Gastrocnemius medialis (tissue), 4 donors: Measurements from ENCODE around the gene MOGAT1. TPM values are rescaled to one million over a fixed set of nuclear protein-coding genes. Genes with fewer than 3 reads are reported as not detected.
"Not testable (repeated sequence)": the region's sequence is repeated elsewhere in the genome, so short reads cannot be mapped to it uniquely, and the experiment has no call there.

ENCODE experiments used
- ATAC-seq, 2 donors: fragments of 150-250 bp; one replicate each; pipeline ENCODE4 v1.9.1; 2016
- DNase-seq, 2 donors: peaks; one replicate each; pipeline ENCODE4 v3.0.0-alpha.2; 2019
- H3K27ac ChIP-seq, 4 donors: fragments of 200-600 bp; sonication (generic); 1 replicate in 1 of 4; 2 replicates in 3 of 4; pipeline ENCODE4 v1.5.1; 2016 to 2018; ENCODE audit warnings: mild to moderate bottlenecking in 2 of 4, moderate library complexity in 1 of 4
- H3K27me3 ChIP-seq, 3 donors: fragments of 200-600 bp; sonication (generic) in 2 of 3; 1 replicate in 1 of 3; 2 replicates in 2 of 3; pipeline versions ENCODE4 v1.5.1 to v1.6.0; 2016 to 2019; ENCODE audit warnings: mild to moderate bottlenecking in 1 of 3, moderate library complexity in 1 of 3
- H3K36me3 ChIP-seq, 2 donors: fragments of 200-600 bp; sonication (generic) in 1 of 2; one replicate each; pipeline ENCODE4 v1.5.1; 2017 to 2018
- H3K4me1 ChIP-seq, 2 donors: fragments of 200-600 bp; sonication (generic) in 1 of 2; one replicate each; pipeline ENCODE4 v1.5.1; 2016 to 2017; ENCODE audit warnings: mild to moderate bottlenecking in 2 of 2
- H3K4me3 ChIP-seq, 4 donors: fragments of 200-600 bp; sonication (generic) in 3 of 4; 1 replicate in 1 of 4; 2 replicates in 3 of 4; pipeline ENCODE4 v1.5.1; 2016 to 2019; ENCODE audit warnings: mild to moderate bottlenecking in 2 of 4
- H3K9me3 ChIP-seq, 3 donors: fragments of 200-600 bp; sonication (generic) in 2 of 3; 1 replicate in 1 of 3; 2 replicates in 2 of 3; pipeline ENCODE4 v1.5.1; 2016 to 2019
- POLR2A ChIP-seq, 2 donors: fragments of 450-650 bp; IDR thresholded peaks; one replicate each; pipeline ENCODE4 v1.6.1; 2017; ENCODE audit warnings: antibody characterized with exemption in 2 of 2, mild to moderate bottlenecking in 2 of 2, moderate library complexity in 2 of 2
- in situ Hi-C, 4 donors: fragments of 200-750 bp; cut with MboI; loops; one replicate each; pipeline versions ENCODE4 v1.15.0 to v1.8.0; 2017; ENCODE audit warnings: low sequenced_read_pairs in 4 of 4
- intact Hi-C: fragments of 100-400 bp; cut with DNase I; formaldehyde crosslinking; loops from one replicate; pipeline ENCODE4 v1.15.1; 2023; ENCODE audit warnings: low total_unique reads
- total RNA-seq, 4 donors: library from RNA; depleted of rRNA; stranded (reverse); fragments of >200 nt; gene quantifications; one replicate each; pipeline versions ENCODE4 v1.1.0 to v1.2.3, GENCODE V29; 2016
- TF ChIP-seq, protein P1 (sequence below), 5 experiments: fragments of 450-650 bp in 3 of 5; fragments of 200-600 bp in 2 of 5; sonication (generic) in 2 of 5; IDR thresholded peaks in 4 of 5; conservative IDR thresholded peaks in 1 of 5; 1 replicate in 4 of 5; 2 replicates in 1 of 5; pipeline ENCODE4 v1.5.1; 2016 to 2019; ENCODE audit warnings: antibody characterized with exemption in 5 of 5, mild to moderate bottlenecking in 3 of 5, moderate library complexity in 3 of 5

MOGAT1 gene
- total RNA-seq, 4 donors from 2014 or later = not detected

DNA sequence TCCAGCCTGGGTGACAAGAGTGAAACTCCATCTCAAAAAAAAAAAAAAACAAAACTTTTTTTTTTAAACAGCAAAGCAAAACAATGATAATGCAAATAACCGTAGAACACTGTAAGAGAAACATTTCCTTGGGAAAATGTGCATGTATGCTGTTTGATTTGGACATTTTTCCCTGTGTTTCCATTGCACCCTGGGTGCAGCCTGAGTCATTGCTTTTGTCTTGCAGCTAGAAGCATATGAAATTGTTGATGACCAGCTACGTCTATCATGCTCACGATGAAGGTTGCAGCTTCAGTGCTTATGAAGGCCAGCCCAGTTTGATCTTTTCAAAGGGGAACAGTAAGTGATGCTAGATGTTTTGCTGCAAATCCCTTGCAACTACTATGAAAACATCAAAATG lies 41.5 kb downstream of the MOGAT1 start:
- no peak for DNase-seq
- TF ChIP-seq, protein P1, sequence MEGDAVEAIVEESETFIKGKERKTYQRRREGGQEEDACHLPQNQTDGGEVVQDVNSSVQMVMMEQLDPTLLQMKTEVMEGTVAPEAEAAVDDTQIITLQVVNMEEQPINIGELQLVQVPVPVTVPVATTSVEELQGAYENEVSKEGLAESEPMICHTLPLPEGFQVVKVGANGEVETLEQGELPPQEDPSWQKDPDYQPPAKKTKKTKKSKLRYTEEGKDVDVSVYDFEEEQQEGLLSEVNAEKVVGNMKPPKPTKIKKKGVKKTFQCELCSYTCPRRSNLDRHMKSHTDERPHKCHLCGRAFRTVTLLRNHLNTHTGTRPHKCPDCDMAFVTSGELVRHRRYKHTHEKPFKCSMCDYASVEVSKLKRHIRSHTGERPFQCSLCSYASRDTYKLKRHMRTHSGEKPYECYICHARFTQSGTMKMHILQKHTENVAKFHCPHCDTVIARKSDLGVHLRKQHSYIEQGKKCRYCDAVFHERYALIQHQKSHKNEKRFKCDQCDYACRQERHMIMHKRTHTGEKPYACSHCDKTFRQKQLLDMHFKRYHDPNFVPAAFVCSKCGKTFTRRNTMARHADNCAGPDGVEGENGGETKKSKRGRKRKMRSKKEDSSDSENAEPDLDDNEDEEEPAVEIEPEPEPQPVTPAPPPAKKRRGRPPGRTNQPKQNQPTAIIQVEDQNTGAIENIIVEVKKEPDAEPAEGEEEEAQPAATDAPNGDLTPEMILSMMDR (IDR thresholded peaks at IDR 0.05 in 4 of 5, conservative IDR thresholded peaks at IDR 0.05 in 1 of 5) = no peak
- TF ChIP-seq POLR2A (IDR thresholded peaks at IDR 0.05) = no peak
- no peaks in the 10 kb centered on the region for H3K27me3 ChIP-seq
- peak overlapping the region in 2 of 4 donors; percentile 62 to 82 for H3K27ac ChIP-seq
- no peaks in the 10 kb centered on the region for H3K9me3 ChIP-seq
- intact Hi-C loops = no loop called here
- in situ Hi-C loops = no loop called here
- H3K4me3 ChIP-seq = no peak overlapping the region
- no peak for ATAC-seq
- H3K4me1 ChIP-seq = peaks cover 30 to 37% of the 10 kb centered on the region in 2 donors
- H3K36me3 ChIP-seq = no peaks in the 10 kb centered on the region

DNA sequence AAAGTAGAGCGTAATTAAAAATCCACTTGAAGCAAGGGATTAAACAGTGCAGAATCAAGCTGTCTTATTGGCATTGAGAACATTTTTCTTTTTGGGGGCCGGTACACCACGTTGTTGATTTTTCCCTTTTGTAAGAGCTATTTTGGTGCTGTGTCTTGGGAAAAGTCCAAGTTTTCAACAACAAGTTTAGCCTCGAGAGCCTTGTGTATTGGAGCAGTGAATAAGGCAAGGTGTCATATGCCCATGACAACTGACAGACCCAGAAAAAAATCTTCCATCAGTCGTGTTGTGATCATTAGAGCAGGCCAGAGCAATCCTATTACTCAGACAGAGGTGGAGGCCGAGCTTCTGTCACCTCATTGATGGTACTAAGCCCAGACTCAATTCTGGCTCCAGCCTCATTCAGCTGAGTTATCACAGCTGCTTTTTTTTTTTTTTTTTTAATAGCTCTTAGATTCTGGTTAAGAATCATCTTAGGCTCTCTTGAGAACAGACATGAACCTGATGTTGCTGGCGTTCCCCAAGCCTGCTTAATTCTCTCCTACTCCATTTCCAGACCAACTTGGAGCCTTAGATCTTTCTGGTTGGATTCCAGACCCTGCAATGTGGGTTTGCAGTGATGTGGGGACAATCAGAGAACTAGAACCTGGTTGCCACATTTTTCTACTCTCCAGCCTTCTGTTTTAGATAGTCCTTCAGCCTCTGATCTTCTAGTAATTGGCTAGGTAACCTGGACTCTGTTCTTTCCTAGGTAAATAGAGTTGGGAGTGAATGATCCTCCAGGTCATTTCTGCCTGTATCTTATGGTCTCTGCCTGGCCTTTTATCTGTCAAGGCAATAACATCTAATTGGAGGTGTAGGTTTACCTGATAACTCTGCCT lies 43.1 kb downstream of the MOGAT1 start:
- Histone ChIP-seq H3K27ac (peak overlapping the region; percentile 62 to 82 (median 74)), H3K9me3 (no peaks in the 10 kb centered on the region), H3K27me3 (no peaks in the 10 kb centered on the region), H3K4me1 (peaks cover 20 to 23% of the 10 kb centered on the region in 2 donors), H3K4me3 (no peak overlapping the region), H3K36me3 (no peaks in the 10 kb centered on the region)
- intact Hi-C loops = no loop called here
- ATAC-seq = peak; percentile 74 to 94
- DNase-seq = peak; percentile 25 to 28
- TF ChIP-seq, protein P1 (IDR thresholded peaks at IDR 0.05 in 4 of 5, conservative IDR thresholded peaks at IDR 0.05 in 1 of 5) = no peak
- TF ChIP-seq POLR2A (IDR thresholded peaks at IDR 0.05) = no peak
- in situ Hi-C loops = no loop called here

DNA sequence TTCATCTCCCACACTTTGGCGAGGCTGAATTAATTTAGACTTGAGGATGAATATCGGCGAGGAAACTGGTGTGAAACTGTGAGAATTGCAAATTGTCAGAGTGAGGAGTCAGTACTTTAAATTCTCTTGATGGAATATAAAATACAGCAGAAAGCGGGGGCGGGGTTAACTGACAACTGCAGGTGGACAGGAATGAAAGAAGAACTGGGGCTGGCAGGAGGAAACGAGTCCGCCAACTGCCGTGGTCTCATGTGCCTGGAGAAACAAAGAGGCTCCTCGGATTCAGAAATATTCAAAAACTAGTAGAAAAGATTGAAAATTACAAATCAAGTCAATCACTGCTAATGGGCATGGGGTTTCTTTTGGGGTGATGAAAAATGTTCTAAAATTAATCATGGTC lies 44.3 kb downstream of the MOGAT1 start:
- TF ChIP-seq, protein P1 (IDR thresholded peaks at IDR 0.05 in 4 of 5, conservative IDR thresholded peaks at IDR 0.05 in 1 of 5) = no peak
- no peak for TF ChIP-seq POLR2A (IDR thresholded peaks at IDR 0.05)
- peak overlapping the region; percentile 62 to 82 (median 74) for H3K27ac ChIP-seq
- no peaks in the 10 kb centered on the region for H3K36me3 ChIP-seq
- DNase-seq (peak; percentile 10 to 33), ATAC-seq (peak in 1 of 2 donors; percentile 47)
- in situ Hi-C loops = no loop called here
- no peaks in the 10 kb centered on the region for H3K27me3 ChIP-seq
- peaks cover 20 to 22% of the 10 kb centered on the region in 2 donors for H3K4me1 ChIP-seq
- intact Hi-C loops = no loop called here
- H3K9me3 ChIP-seq = no peaks in the 10 kb centered on the region
- peak overlapping the region in 2 of 4 donors; percentile 1 to 39 for H3K4me3 ChIP-seq

DNA sequence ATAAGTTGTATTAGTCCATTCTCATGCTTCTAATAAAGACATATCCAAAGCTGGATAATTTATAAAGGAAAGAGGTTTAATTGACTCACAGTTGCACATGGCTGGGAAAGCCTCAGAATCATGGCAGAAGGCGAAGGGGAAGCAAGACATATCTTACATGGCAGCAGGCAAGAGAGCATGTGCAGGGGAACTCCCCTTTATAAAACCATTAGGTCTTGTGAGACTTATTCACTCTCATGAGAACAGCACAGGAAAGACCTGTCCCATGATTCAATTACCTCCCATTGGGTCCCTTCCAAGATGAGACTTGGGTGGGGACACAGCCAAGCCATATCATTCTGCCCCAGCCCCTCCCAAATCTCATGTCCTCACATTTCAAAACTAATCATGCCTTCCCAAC lies 48.3 kb downstream of the MOGAT1 start:
- in situ Hi-C loops, DNase-seq, ATAC-seq, H3K9me3 ChIP-seq, H3K27me3 ChIP-seq, H3K36me3 ChIP-seq, intact Hi-C loops, H3K4me3 ChIP-seq, H3K27ac ChIP-seq: not testable (repeated sequence)
- H3K4me1 ChIP-seq = peaks cover 8 to 12% of the 10 kb centered on the region in 2 donors

DNA sequence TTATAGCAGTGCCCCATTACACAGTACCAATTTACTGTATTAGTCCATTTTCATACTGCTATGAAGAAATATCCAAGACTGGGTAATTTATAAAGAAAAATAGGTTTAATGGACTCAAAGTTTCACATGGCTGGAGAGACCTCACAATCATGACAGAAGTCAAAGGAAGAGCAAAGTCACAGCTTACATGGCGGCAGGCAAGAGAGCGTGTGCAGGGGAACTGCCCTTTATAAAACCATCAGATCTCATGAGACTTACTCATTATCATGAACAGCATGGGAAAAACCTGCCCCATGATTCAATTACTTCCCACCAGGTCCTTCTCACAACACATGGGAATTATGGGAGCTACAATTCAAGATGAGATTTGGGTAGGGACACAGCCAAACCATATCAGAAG lies 50.1 kb downstream of the MOGAT1 start:
- H3K36me3 ChIP-seq, H3K4me3 ChIP-seq, in situ Hi-C loops, H3K27me3 ChIP-seq, H3K27ac ChIP-seq, DNase-seq, intact Hi-C loops, H3K9me3 ChIP-seq, ATAC-seq, H3K4me1 ChIP-seq: not testable (repeated sequence)
